HS-27A (cell line): ENCODE data around the gene KASH5.

Source experiments
- DNase-seq: peaks from one replicate; pipeline ENCODE4 v3.0.0-alpha.2; 2012; ENCODE audit warnings: low read depth, missing footprints

Gene KASH5

GRCh38 chr19:49421039-49421877 is 33.2 kb downstream of the KASH5 start:
- no peak for DNase-seq

GRCh38 chr19:49421878-49422202 is 33.8 kb downstream of the KASH5 start:
- no peak for DNase-seq

- no peak for DNase-seq
Measured at GRCh38 chr19:49422407-49423070, 34.5 kb downstream of the KASH5 start.

GRCh38 chr19:49423071-49423984 is 35.3 kb downstream of the KASH5 start, which contains the start of gene PTH2:
Gene PTH2, minus strand, starts transcription at chr19:49423441. Its CDS starts 102 bp downstream, at chr19:49423339.
- DNase-seq, result no peak

GRCh38 chr19:49423985-49424303 is 35.9 kb downstream of the KASH5 start:
- no peak for DNase-seq

- DNase-seq, result no peak
Measured at GRCh38 chr19:49425178-49425577, 37.1 kb downstream of the KASH5 start, which contains the start of gene GFY. Gene GFY, plus strand, starts transcription at chr19:49425388. Its CDS starts 1,043 bp downstream, at chr19:49426431.

- DNase-seq, result no peak
Measured at GRCh38 chr19:49425922-49426592, 38.0 kb downstream of the KASH5 start.

- no peak for DNase-seq
Measured at GRCh38 chr19:49427339-49427738, 39.3 kb downstream of the KASH5 start.

GRCh38 chr19:49427855-49428546 is 40.0 kb downstream of the KASH5 start:
- DNase-seq, result no peak

GRCh38 chr19:49428547-49429451 is 40.8 kb downstream of the KASH5 start:
- DNase-seq, result no peak

- DNase-seq, result no peak
Measured at GRCh38 chr19:49430172-49430677, 42.2 kb downstream of the KASH5 start.

GRCh38 chr19:49430678-49431329 is 42.8 kb downstream of the KASH5 start:
- DNase-seq, result no peak

- no peak for DNase-seq
Measured at GRCh38 chr19:49431330-49431749, 43.3 kb downstream of the KASH5 start.

GRCh38 chr19:49432141-49433073 is 44.4 kb downstream of the KASH5 start:
- no peak for DNase-seq

GRCh38 chr19:49433240-49433901 is 45.3 kb downstream of the KASH5 start:
- no peak for DNase-seq

GRCh38 chr19:49434907-49435583 is 47.0 kb downstream of the KASH5 start:
- DNase-seq, result no peak

GRCh38 chr19:49435670-49436069 is 47.6 kb downstream of the KASH5 start:
- no peak for DNase-seq
